Measurements from ENCODE around the gene SCO1.

SCO1 gene

GRCh38 chr17:10649602-10650001 lies 47.7 kb downstream of the SCO1 start:
- H3K4me2 ChIP-seq (ENCODE audit: low read length) = no peak overlapping the region
- no peak overlapping the region for H2AFZ ChIP-seq
- H3K9ac ChIP-seq = no peak overlapping the region
- H3K27ac ChIP-seq = no peak overlapping the region
- H3K27me3 ChIP-seq (ENCODE audit: control insufficient read depth, insufficient read depth, low read length) = no peaks in the 10 kb centered on the region
- no peaks in the 10 kb centered on the region for H3K79me2 ChIP-seq
- H3K9me3 ChIP-seq (ENCODE audit: control insufficient read depth, low read length) = no peaks in the 10 kb centered on the region
- no peaks in the 10 kb centered on the region for H3K36me3 ChIP-seq (ENCODE audit: control insufficient read depth, insufficient read depth, low read length)
- no peaks in the 10 kb centered on the region for H3K4me1 ChIP-seq
- H3K4me3 ChIP-seq (ENCODE audit: low read depth, low read length) = no peak overlapping the region
- no peak for TF ChIP-seq CTCF (IDR thresholded peaks at IDR 0.05)

GRCh38 chr17:10648956-10649355 lies 48.4 kb downstream of the SCO1 start:
- Histone ChIP-seq H3K9ac (no peak overlapping the region), H3K4me2 (ENCODE audit: low read length) (no peak overlapping the region), H3K27ac (no peak overlapping the region), H3K36me3 (ENCODE audit: control insufficient read depth, insufficient read depth, low read length) (no peaks in the 10 kb centered on the region), H3K27me3 (ENCODE audit: control insufficient read depth, insufficient read depth, low read length) (no peaks in the 10 kb centered on the region), H3K9me3 (ENCODE audit: control insufficient read depth, low read length) (no peaks in the 10 kb centered on the region), H3K79me2 (no peaks in the 10 kb centered on the region), H2AFZ (no peak overlapping the region), H3K4me3 (ENCODE audit: low read depth, low read length) (no peak overlapping the region), H3K4me1 (no peaks in the 10 kb centered on the region)
- TF ChIP-seq CTCF (IDR thresholded peaks at IDR 0.05) = no peak

- Histone ChIP-seq H3K9ac (no peak overlapping the region), H3K36me3 (ENCODE audit: control insufficient read depth, insufficient read depth, low read length) (no peaks in the 10 kb centered on the region), H3K4me3 (ENCODE audit: low read depth, low read length) (no peak overlapping the region), H3K27ac (no peak overlapping the region), H3K27me3 (ENCODE audit: control insufficient read depth, insufficient read depth, low read length) (no peaks in the 10 kb centered on the region), H3K9me3 (ENCODE audit: control insufficient read depth, low read length) (no peaks in the 10 kb centered on the region), H2AFZ (no peak overlapping the region), H3K4me2 (ENCODE audit: low read length) (no peak overlapping the region), H3K79me2 (no peaks in the 10 kb centered on the region), H3K4me1 (no peaks in the 10 kb centered on the region)
- no peak for TF ChIP-seq CTCF (IDR thresholded peaks at IDR 0.05)
These were observed 49.0 kb downstream of the SCO1 start for GRCh38 chr17:10648381-10648780.

DNA sequence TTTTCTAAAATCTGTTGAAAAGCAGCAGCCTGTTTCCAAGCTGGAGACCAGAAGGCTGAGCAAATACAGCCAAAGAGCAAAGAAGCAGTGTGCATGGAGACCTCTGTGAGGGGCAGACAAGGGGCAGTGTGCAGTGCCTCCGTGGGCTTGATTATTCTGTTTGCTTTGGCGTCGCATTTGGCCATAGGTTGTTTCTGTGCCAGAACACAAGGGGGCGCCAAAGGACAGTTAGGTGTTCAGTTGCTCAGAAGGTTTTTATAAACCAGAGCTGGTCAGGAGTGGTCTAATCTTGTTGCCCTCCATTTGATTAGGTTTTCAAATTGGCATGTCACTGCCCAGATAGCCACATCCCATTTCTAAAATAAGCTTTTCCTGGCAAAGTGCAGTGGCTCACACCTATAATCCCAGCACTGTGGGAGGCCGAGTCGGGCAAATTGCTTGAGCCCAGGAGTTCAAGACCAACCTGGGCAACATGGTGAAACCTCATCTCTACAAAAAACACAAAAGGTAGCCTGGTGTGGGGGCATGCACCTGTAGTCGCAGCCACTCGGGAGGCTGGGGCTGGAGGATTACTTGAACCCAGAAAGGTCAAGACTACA lies 50.8 kb downstream of the SCO1 start:
- peak; percentile 73 for TF ChIP-seq CTCF (IDR thresholded peaks at IDR 0.05)
- Histone ChIP-seq H3K4me1 (no peaks in the 10 kb centered on the region), H3K4me2 (ENCODE audit: low read length) (no peak overlapping the region), H3K36me3 (ENCODE audit: control insufficient read depth, insufficient read depth, low read length) (no peaks in the 10 kb centered on the region), H3K27me3 (ENCODE audit: control insufficient read depth, insufficient read depth, low read length) (no peaks in the 10 kb centered on the region), H3K4me3 (ENCODE audit: low read depth, low read length) (no peak overlapping the region), H3K27ac (no peak overlapping the region), H3K79me2 (no peaks in the 10 kb centered on the region), H2AFZ (peak overlapping the region; percentile 38), H3K9ac (no peak overlapping the region), H3K9me3 (ENCODE audit: control insufficient read depth, low read length) (no peaks in the 10 kb centered on the region)

GRCh38 chr17:10640475-10640874 lies 56.9 kb downstream of the SCO1 start:
- no peaks in the 10 kb centered on the region for H3K79me2 ChIP-seq
- no peak overlapping the region for H3K4me3 ChIP-seq (ENCODE audit: low read depth, low read length)
- H3K9me3 ChIP-seq (ENCODE audit: control insufficient read depth, low read length) = no peaks in the 10 kb centered on the region
- H3K9ac ChIP-seq = no peak overlapping the region
- H3K4me2 ChIP-seq (ENCODE audit: low read length) = no peak overlapping the region
- H3K27ac ChIP-seq = no peak overlapping the region
- H2AFZ ChIP-seq = no peak overlapping the region
- no peaks in the 10 kb centered on the region for H3K4me1 ChIP-seq
- no peaks in the 10 kb centered on the region for H3K36me3 ChIP-seq (ENCODE audit: control insufficient read depth, insufficient read depth, low read length)
- no peaks in the 10 kb centered on the region for H3K27me3 ChIP-seq (ENCODE audit: control insufficient read depth, insufficient read depth, low read length)
- TF ChIP-seq CTCF (IDR thresholded peaks at IDR 0.05) = no peak

All from parathyroid adenoma (tissue), 2 donors.